ENCODE results near the gene SH3GLB2. TPM values are rescaled to one million over a fixed set of nuclear protein-coding genes. Genes with fewer than 3 reads are reported as not detected.
A peak's percentile ranks its signal among the peaks of the same experiment; 100 is the strongest.

Gene SH3GLB2
- total RNA-seq, 1 donor from 2014 or later, result 94.7 TPM

- intact Hi-C loops (cut with DNase I), result no loop called here
- Histone ChIP-seq H3K9me3 (no peaks in the 10 kb centered on the region), H3K4me3 (no peak overlapping the region), H3K27me3 (ENCODE audit: low read depth) (no peaks in the 10 kb centered on the region), H3K36me3 (peaks cover 71% of the 10 kb centered on the region), H3K27ac (no peak overlapping the region), H3K4me1 (peaks cover 15% of the 10 kb centered on the region)
- ATAC-seq, result no peak
- TF ChIP-seq CTCF (IDR thresholded peaks at IDR 0.05), result no peak
- DNase-seq, result no peak
Observed at GRCh38 chr9:129042016-129042415, 13.9 kb upstream of the SH3GLB2 start.

- DNase-seq (no peak), ATAC-seq (no peak)
- Histone ChIP-seq H3K4me1 (peaks cover 15% of the 10 kb centered on the region), H3K27me3 (ENCODE audit: low read depth) (no peaks in the 10 kb centered on the region), H3K4me3 (no peak overlapping the region), H3K9me3 (no peaks in the 10 kb centered on the region), H3K27ac (no peak overlapping the region), H3K36me3 (peaks cover 53% of the 10 kb centered on the region)
- intact Hi-C loops (cut with DNase I), result no loop called here
- no peak for TF ChIP-seq CTCF (IDR thresholded peaks at IDR 0.05)
Observed at GRCh38 chr9:129040113-129040643, 12.0 kb upstream of the SH3GLB2 start.

- Histone ChIP-seq H3K27me3 (ENCODE audit: low read depth) (no peaks in the 10 kb centered on the region), H3K4me3 (no peak overlapping the region), H3K9me3 (no peaks in the 10 kb centered on the region), H3K27ac (no peak overlapping the region), H3K4me1 (peaks cover 15% of the 10 kb centered on the region), H3K36me3 (peaks cover 34% of the 10 kb centered on the region)
- DNase-seq (no peak), ATAC-seq (no peak)
- intact Hi-C loops (cut with DNase I), result no loop called here
- no peak for TF ChIP-seq CTCF (IDR thresholded peaks at IDR 0.05)
Observed at GRCh38 chr9:129038109-129038852, 10.2 kb upstream of the SH3GLB2 start.

GRCh38 chr9:129037767-129038098 is 9.6 kb upstream of the SH3GLB2 start:
- DNase-seq (no peak), ATAC-seq (no peak)
- Histone ChIP-seq H3K4me1 (peaks cover 15% of the 10 kb centered on the region), H3K4me3 (peak overlapping the region; percentile 99), H3K9me3 (no peaks in the 10 kb centered on the region), H3K36me3 (peaks cover 29% of the 10 kb centered on the region), H3K27me3 (ENCODE audit: low read depth) (no peaks in the 10 kb centered on the region), H3K27ac (no peak overlapping the region)
- no peak for TF ChIP-seq CTCF (IDR thresholded peaks at IDR 0.05)
- intact Hi-C loops (cut with DNase I), result no loop called here

- Histone ChIP-seq H3K27ac (peak overlapping the region; percentile 84), H3K4me1 (peaks cover 15% of the 10 kb centered on the region), H3K36me3 (peaks cover 23% of the 10 kb centered on the region), H3K27me3 (ENCODE audit: low read depth) (no peaks in the 10 kb centered on the region), H3K4me3 (peak overlapping the region; percentile 99), H3K9me3 (no peaks in the 10 kb centered on the region)
- TF ChIP-seq CTCF (IDR thresholded peaks at IDR 0.05), result no peak
- DNase-seq, result no peak
- intact Hi-C loops (cut with DNase I), result no loop called here
- peak; percentile 1 to 6 for ATAC-seq
Observed at GRCh38 chr9:129036923-129037766, 9.0 kb upstream of the SH3GLB2 start.
